Measurements from ENCODE around the gene ITK. TPM values are rescaled to one million over a fixed set of nuclear protein-coding genes. Genes with fewer than 3 reads are reported as not detected.
"Not testable (repeated sequence)": the region's sequence is repeated elsewhere in the genome, so short reads cannot be mapped to it uniquely, and the experiment has no call there.

ITK gene
- total RNA-seq, 4 donors from 2014 or later = 2.0 to 17.2 (median 5.3) TPM

DNA sequence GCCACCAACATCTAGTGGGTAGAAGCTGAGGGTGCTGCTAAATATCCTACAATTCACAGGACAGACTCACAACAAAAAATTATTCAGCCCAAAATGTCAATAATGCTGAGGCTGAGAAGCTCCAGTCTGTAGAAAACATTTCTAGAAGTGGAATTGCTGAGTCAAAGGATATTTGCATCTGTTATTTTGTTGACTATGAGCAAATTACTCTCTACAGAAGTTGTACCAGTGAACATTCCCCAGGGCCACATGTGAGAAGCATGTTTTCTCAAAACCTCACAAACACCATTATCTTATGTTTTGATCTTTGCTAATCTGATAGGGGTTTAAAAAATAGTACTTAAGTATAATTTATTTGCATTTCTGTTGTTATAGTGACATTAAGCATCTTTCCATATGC is 15.4 kb downstream of the ITK start:
- ATAC-seq (ENCODE audit: low FRiP score) (no peak), DNase-seq (ENCODE audit: low spot score) (no peak)
- TF ChIP-seq CTCF (IDR thresholded peaks at IDR 0.05) = no peak

DNA sequence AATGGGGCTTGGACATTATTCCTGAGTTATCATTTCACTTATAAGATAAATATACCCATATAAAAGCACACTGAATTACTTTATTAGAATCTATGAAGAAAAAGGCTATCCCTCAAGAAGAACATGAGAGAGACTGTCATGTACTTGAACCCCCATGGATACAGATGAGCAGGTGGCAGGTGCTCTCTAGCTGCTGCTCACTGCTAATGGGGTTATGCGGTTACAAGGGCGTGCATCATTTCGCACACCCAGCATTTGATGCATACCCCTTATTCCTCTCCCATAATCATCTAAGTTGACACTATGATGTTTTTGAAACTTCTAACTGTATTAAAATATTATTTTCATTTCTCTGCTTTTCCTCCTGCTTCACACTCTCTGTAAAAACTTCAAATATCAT is 16.4 kb downstream of the ITK start:
- no peak for TF ChIP-seq CTCF (IDR thresholded peaks at IDR 0.05)
- DNase-seq (ENCODE audit: low spot score) = no peak
- no peak for ATAC-seq (ENCODE audit: low FRiP score)

DNA sequence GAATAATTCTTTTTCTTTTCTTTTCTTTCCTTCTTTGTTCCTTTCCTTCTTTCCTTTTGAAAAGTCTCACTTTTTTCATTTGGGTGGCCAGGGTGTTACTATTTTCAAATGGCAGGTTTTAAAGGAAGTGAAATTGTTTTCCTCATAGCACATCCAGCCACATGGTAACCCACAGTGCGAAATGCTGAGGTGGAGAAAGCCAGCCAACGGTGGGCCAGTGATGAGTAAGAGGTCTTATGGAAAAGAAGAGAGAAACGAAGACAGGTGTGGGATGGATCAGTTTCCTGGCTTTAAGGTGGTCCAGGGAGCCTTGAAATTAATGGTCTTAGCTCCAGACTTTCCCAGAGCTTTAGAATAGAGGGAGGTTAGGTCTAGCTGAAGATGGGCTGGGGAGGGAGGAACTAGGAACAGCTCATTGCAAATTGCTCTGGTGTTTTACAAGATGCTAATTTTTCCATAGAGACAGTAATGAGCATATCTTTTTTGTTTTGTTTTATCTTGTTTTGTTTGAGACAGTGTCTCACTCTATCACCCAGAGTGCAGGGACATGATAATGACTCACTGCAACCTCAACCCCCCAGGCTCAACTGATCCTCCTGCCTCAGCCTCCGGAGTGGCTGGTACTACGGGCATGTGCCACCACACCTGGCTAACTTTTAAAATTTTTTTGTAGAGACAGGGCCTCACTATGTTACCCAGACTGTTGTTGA is 17.8 kb downstream of the ITK start:
- no peak for ATAC-seq (ENCODE audit: low FRiP score)
- TF ChIP-seq CTCF (IDR thresholded peaks at IDR 0.05) = no peak
- no peak for DNase-seq (ENCODE audit: low spot score)

- ATAC-seq (ENCODE audit: low FRiP score) (no peak), DNase-seq (ENCODE audit: low spot score) (no peak)
- no peak for TF ChIP-seq CTCF (IDR thresholded peaks at IDR 0.05)
Observed at GRCh38 chr5:157201857-157202256, 21.2 kb downstream of the ITK start.

DNA sequence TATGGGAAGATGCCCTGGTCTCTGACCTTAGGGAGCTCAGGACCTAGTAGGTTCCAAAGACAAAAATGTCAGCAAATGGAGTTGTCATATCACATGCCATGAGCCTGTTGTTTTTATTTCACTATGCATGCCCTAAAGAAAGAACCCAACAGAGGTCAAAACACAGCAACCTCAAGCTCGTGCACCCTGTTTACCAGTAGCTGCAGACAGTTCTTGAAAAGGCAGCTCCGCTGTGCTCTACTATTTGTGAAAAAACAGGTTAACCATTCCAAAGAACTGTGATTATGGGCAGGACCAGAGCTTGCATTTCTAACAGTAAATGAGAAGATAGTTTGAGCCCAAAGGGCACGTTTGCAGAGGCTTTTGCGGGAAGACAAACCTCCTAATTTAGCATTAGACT is 22.8 kb downstream of the ITK start:
- no peak for ATAC-seq (ENCODE audit: low FRiP score)
- no peak for DNase-seq (ENCODE audit: low spot score)
- TF ChIP-seq CTCF (IDR thresholded peaks at IDR 0.05) = no peak

- TF ChIP-seq CTCF (IDR thresholded peaks at IDR 0.05) = no peak
- ATAC-seq (ENCODE audit: low FRiP score) = no peak
Observed at GRCh38 chr5:157204765-157205164, 24.1 kb downstream of the ITK start.

DNA sequence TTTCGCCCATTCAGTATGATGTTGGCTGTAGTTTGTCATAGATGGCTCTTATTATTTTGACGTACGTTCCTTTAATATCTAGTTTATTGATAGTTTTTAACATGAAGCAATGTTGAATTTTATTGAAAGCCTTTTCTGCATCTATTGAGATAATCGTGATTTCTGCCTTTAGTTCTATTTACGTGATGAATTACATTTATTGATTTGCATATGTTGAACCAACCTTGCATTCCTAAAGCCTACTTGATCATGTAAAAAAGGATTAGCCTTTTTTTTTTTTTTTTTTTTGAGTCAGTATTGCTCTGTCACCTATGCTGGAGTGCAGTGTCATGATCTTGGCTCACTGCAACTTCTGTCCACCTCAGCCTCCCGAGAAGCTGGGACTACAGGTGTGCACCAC is 25.1 kb downstream of the ITK start:
- no peak for DNase-seq (ENCODE audit: low spot score)
- TF ChIP-seq CTCF (IDR thresholded peaks at IDR 0.05) = no peak

More at GRCh38 chr5:157204765-157205164, 24.1 kb downstream of the ITK start:
- DNase-seq (ENCODE audit: low spot score) = no peak

GRCh38 chr5:157210652-157211051 is 30.0 kb downstream of the ITK start:
- not testable (repeated sequence) for DNase-seq (ENCODE audit: low spot score); ATAC-seq (ENCODE audit: low FRiP score)

More for the DNA sequence above, 25.1 kb downstream of the ITK start:
- ATAC-seq (ENCODE audit: low FRiP score) = no peak
